MM.1S (cell line): ENCODE results near the gene PTPRD.

ENCODE experiments used
- DNase-seq: peaks from one replicate; pipeline ENCODE4 v3.0.0-alpha.2; 2015
- H2AFZ ChIP-seq: fragments of 300-600 bp; sonication (generic); 2 replicates; pipeline ENCODE4 v1.6.0; 2016; ENCODE audit warnings: antibody characterized with exemption, low read length
- H3F3A ChIP-seq: fragments of 300-600 bp; sonication (generic); 2 replicates; pipeline ENCODE4 v1.6.1; 2016; ENCODE audit warnings: mild to moderate bottlenecking, antibody characterized with exemption, low read length, moderate library complexity, mixed read lengths; ENCODE audit not compliant: insufficient read depth
- H3K27ac ChIP-seq: fragments of 300-600 bp; sonication (generic); 2 replicates; pipeline ENCODE4 v1.5.1; 2016; ENCODE audit warnings: mild to moderate bottlenecking, low read length
- H3K27me3 ChIP-seq: fragments of 300-600 bp; sonication (generic); replicated peaks from 2 replicates; pipeline ENCODE4 v1.6.0; 2016; ENCODE audit warnings: low read length; ENCODE audit not compliant: insufficient read depth
- H3K36me3 ChIP-seq: fragments of 300-600 bp; sonication (generic); replicated peaks from 2 replicates; pipeline ENCODE4 v1.6.1; 2016; ENCODE audit warnings: mild to moderate bottlenecking, low read length, mixed read lengths; ENCODE audit not compliant: insufficient read depth
- H3K4me1 ChIP-seq: fragments of 300-600 bp; sonication (generic); 2 replicates; pipeline ENCODE4 v1.6.1; 2016; ENCODE audit warnings: low read length, mixed read lengths
- H3K4me2 ChIP-seq: fragments of 300-600 bp; sonication (generic); 2 replicates; pipeline ENCODE4 v1.6.0; 2016; ENCODE audit warnings: low read depth, low read length
- H3K4me3 ChIP-seq: fragments of 300-600 bp; sonication (generic); 2 replicates; pipeline ENCODE4 v1.5.1; 2016; ENCODE audit warnings: low read length, mixed read lengths
- H3K79me2 ChIP-seq: fragments of 300-600 bp; sonication (generic); 2 replicates; pipeline ENCODE4 v1.6.1; 2016; ENCODE audit warnings: mixed run types, low read length, mixed read lengths
- H3K9ac ChIP-seq: fragments of 300-600 bp; sonication (generic); 2 replicates; pipeline ENCODE4 v1.6.1; 2016; ENCODE audit warnings: low read length, mixed read lengths
- H3K9me2 ChIP-seq: fragments of 300-600 bp; sonication (generic); replicated peaks from 2 replicates; pipeline ENCODE4 v1.6.1; 2016; ENCODE audit warnings: mild to moderate bottlenecking, low read length, mixed read lengths; ENCODE audit not compliant: insufficient read depth
- H3K9me3 ChIP-seq: fragments of 300-600 bp; sonication (generic); replicated peaks from 2 replicates; pipeline ENCODE4 v1.6.1; 2016; ENCODE audit warnings: mild to moderate bottlenecking, low read length, mixed read lengths; ENCODE audit not compliant: insufficient read depth
- H4K20me1 ChIP-seq: fragments of 300-600 bp; sonication (generic); 2 replicates; pipeline ENCODE4 v1.6.1; 2016; ENCODE audit warnings: mild to moderate bottlenecking, low read length, moderate library complexity, mixed read lengths; ENCODE audit not compliant: insufficient read depth
- CTCF ChIP-seq: fragments of 300-600 bp; sonication (generic); IDR thresholded peaks from 2 replicates; pipeline ENCODE4 v1.5.1; 2016; ENCODE audit warnings: antibody characterized with exemption, low read length, mixed read lengths
- EZH2 ChIP-seq: fragments of 300-600 bp; sonication (generic); optimal IDR thresholded peaks from 2 replicates; pipeline ENCODE3; 2017; ENCODE audit warnings: low read depth, mild to moderate bottlenecking, antibody characterized with exemption, low read length, mixed read lengths
- EZH2phosphoT487 ChIP-seq: fragments of 300-600 bp; sonication (generic); IDR thresholded peaks from 2 replicates; pipeline ENCODE4 v1.6.1; 2018; ENCODE audit warnings: antibody characterized with exemption, low read length

Gene PTPRD

GRCh38 chr9:8871396-8871795 lies 1741.4 kb downstream of the PTPRD start:
- Histone ChIP-seq H3K27me3 (no peaks in the 10 kb centered on the region), H3K79me2 (no peaks in the 10 kb centered on the region), H3K9me3 (no peaks in the 10 kb centered on the region), H3K4me3 (no peak overlapping the region), H3K27ac (no peak overlapping the region), H3K4me2 (no peak overlapping the region), H3K9ac (no peak overlapping the region), H3F3A (no peaks in the 10 kb centered on the region), H2AFZ (no peak overlapping the region), H4K20me1 (no peaks in the 10 kb centered on the region), H3K4me1 (no peaks in the 10 kb centered on the region), H3K36me3 (no peaks in the 10 kb centered on the region), H3K9me2 (no peaks in the 10 kb centered on the region)
- no peak for DNase-seq
- TF ChIP-seq CTCF: no peak
- no peak for TF ChIP-seq EZH2
- TF ChIP-seq EZH2phosphoT487: no peak

GRCh38 chr9:8869812-8870211 lies 1743.0 kb downstream of the PTPRD start:
- TF ChIP-seq CTCF (no peak), EZH2 (no peak), EZH2phosphoT487 (no peak)
- Histone ChIP-seq H2AFZ (no peak overlapping the region), H3K9me2 (no peaks in the 10 kb centered on the region), H3F3A (no peaks in the 10 kb centered on the region), H3K27ac (no peak overlapping the region), H3K27me3 (no peaks in the 10 kb centered on the region), H3K4me1 (no peaks in the 10 kb centered on the region), H3K4me2 (no peak overlapping the region), H3K79me2 (no peaks in the 10 kb centered on the region), H3K9ac (no peak overlapping the region), H3K9me3 (no peaks in the 10 kb centered on the region), H3K36me3 (no peaks in the 10 kb centered on the region), H4K20me1 (no peaks in the 10 kb centered on the region), H3K4me3 (no peak overlapping the region)
- no peak for DNase-seq

DNA sequence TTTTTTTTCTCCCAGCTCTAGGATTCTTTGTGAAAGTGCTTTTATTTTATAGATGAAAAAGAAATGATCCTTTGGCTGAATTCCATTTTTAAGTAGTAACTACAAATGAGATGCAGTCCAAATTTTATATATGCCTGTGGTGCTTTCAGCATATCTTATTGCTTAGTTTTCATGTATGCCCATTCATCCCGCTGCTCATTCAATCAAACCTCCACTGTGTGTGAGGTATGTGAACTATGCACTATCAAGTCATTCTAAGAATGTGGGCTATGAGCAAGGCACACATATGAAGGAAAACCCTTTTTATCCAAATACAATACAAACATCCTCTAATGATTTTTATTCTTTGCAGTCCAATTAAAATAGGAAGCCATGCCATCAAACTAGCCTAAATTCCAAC lies 1744.2 kb downstream of the PTPRD start:
- Histone ChIP-seq H3F3A (no peaks in the 10 kb centered on the region), H2AFZ (no peak overlapping the region), H3K4me1 (no peaks in the 10 kb centered on the region), H3K27me3 (no peaks in the 10 kb centered on the region), H3K9me3 (no peaks in the 10 kb centered on the region), H3K9ac (no peak overlapping the region), H3K79me2 (no peaks in the 10 kb centered on the region), H4K20me1 (no peaks in the 10 kb centered on the region), H3K27ac (no peak overlapping the region), H3K36me3 (no peaks in the 10 kb centered on the region), H3K4me2 (no peak overlapping the region), H3K9me2 (no peaks in the 10 kb centered on the region), H3K4me3 (no peak overlapping the region)
- TF ChIP-seq EZH2phosphoT487: no peak
- TF ChIP-seq CTCF: no peak
- TF ChIP-seq EZH2: no peak
- DNase-seq: no peak
